IPS DF 6.9 (cell line): Measurements from ENCODE around the gene ARF6.
"Not testable (repeated sequence)": the region's sequence is repeated elsewhere in the genome, so short reads cannot be mapped to it uniquely, and the experiment has no call there.

Experiments
- DNase-seq: peaks from one replicate; pipeline ENCODE4 v3.0.0-alpha.2; 2013; ENCODE audit warnings: low read depth, low spot score
- H3K27ac ChIP-seq: one replicate; pipeline ENCODE4 v1.5.1; 2013; ENCODE audit warnings: low read length, control low read depth
- H3K27me3 ChIP-seq: 2 replicates; pipeline ENCODE4 v1.6.1; 2013; ENCODE audit warnings: mild to moderate bottlenecking, low read length; ENCODE audit not compliant: control insufficient read depth, insufficient read depth
- H3K36me3 ChIP-seq: 2 replicates; pipeline ENCODE4 v1.6.1; 2013; ENCODE audit warnings: low read length; ENCODE audit not compliant: control insufficient read depth, insufficient read depth
- H3K4me1 ChIP-seq: 2 replicates; pipeline ENCODE4 v1.6.1; 2013; ENCODE audit warnings: low read length; ENCODE audit not compliant: control insufficient read depth, insufficient read depth
- H3K4me3 ChIP-seq: 2 replicates; pipeline ENCODE4 v1.5.1; 2013; ENCODE audit warnings: mild to moderate bottlenecking, low read length
- H3K9me3 ChIP-seq: 2 replicates; pipeline ENCODE4 v1.6.1; 2013; ENCODE audit warnings: low read length, inconsistent platforms; ENCODE audit not compliant: control insufficient read depth, insufficient read depth
- WGBS: extraction: QIAGEN DNeasy Blood & Tissue Kit; methylation state at CpG from one replicate; pipeline ENCODE4 v1.1.7; 2013; ENCODE audit warnings: mixed read lengths, missing lambda C conversion rate; ENCODE audit not compliant: insufficient read length, insufficient coverage; 5-methylcytosine and 5-hydroxymethylcytosine counted together

ARF6 gene

GRCh38 chr14:49928015-49928414 lies 35.1 kb downstream of the ARF6 start:
- Histone ChIP-seq H3K4me1 (no peaks in the 10 kb centered on the region), H3K27me3 (no peaks in the 10 kb centered on the region), H3K9me3 (no peaks in the 10 kb centered on the region), H3K27ac (no peak overlapping the region), H3K36me3 (no peaks in the 10 kb centered on the region), H3K4me3 (no peak overlapping the region)
- DNase-seq: no peak
- WGBS: no CpG with 5 or more reads among the region's 2 CpGs

- Histone ChIP-seq H3K27me3 (no peaks in the 10 kb centered on the region), H3K27ac (no peak overlapping the region), H3K9me3 (no peaks in the 10 kb centered on the region), H3K36me3 (no peaks in the 10 kb centered on the region), H3K4me3 (no peak overlapping the region), H3K4me1 (no peaks in the 10 kb centered on the region)
- DNase-seq: no peak
- WGBS: no CpG with 5 or more reads among the region's 2 CpGs
These were observed 37.8 kb downstream of the ARF6 start for GRCh38 chr14:49930720-49931119.

- no peak for DNase-seq
- no peaks in the 10 kb centered on the region for H3K36me3 ChIP-seq
- no peaks in the 10 kb centered on the region for H3K27me3 ChIP-seq
- no peaks in the 10 kb centered on the region for H3K4me1 ChIP-seq
- H3K9me3 ChIP-seq: no peaks in the 10 kb centered on the region
- H3K27ac ChIP-seq: no peak overlapping the region
- H3K4me3 ChIP-seq: no peak overlapping the region
- WGBS: no CpG with 5 or more reads among the region's 3 CpGs
These were observed 38.6 kb downstream of the ARF6 start for GRCh38 chr14:49931523-49931922.

GRCh38 chr14:49933128-49933527 lies 40.2 kb downstream of the ARF6 start:
- no CpG with 5 or more reads among the region's 4 CpGs for WGBS
- H3K27ac ChIP-seq: no peak overlapping the region
- no peaks in the 10 kb centered on the region for H3K27me3 ChIP-seq
- H3K4me3 ChIP-seq: no peak overlapping the region
- no peaks in the 10 kb centered on the region for H3K4me1 ChIP-seq
- H3K9me3 ChIP-seq: no peaks in the 10 kb centered on the region
- H3K36me3 ChIP-seq: no peaks in the 10 kb centered on the region
- DNase-seq: no peak

GRCh38 chr14:49933704-49934103 lies 40.8 kb downstream of the ARF6 start:
- DNase-seq: no peak
- Histone ChIP-seq H3K36me3 (no peaks in the 10 kb centered on the region), H3K27ac (no peak overlapping the region), H3K4me1 (no peaks in the 10 kb centered on the region), H3K4me3 (no peak overlapping the region), H3K9me3 (no peaks in the 10 kb centered on the region), H3K27me3 (no peaks in the 10 kb centered on the region)
- WGBS: no CpG with 5 or more reads among the region's 5 CpGs

- Histone ChIP-seq H3K36me3 (no peaks in the 10 kb centered on the region), H3K27me3 (no peaks in the 10 kb centered on the region), H3K4me3 (no peak overlapping the region), H3K27ac (no peak overlapping the region), H3K9me3 (no peaks in the 10 kb centered on the region), H3K4me1 (no peaks in the 10 kb centered on the region)
- DNase-seq: no peak
These were observed 41.8 kb downstream of the ARF6 start for GRCh38 chr14:49934646-49935045.

- H3K27ac ChIP-seq: no peak overlapping the region
- WGBS: no CpG with 5 or more reads among the region's 3 CpGs
- H3K27me3 ChIP-seq: no peaks in the 10 kb centered on the region
- H3K4me1 ChIP-seq: no peaks in the 10 kb centered on the region
- H3K9me3 ChIP-seq: no peaks in the 10 kb centered on the region
- H3K4me3 ChIP-seq: no peak overlapping the region
- H3K36me3 ChIP-seq: no peaks in the 10 kb centered on the region
- no peak for DNase-seq
These were observed 42.6 kb downstream of the ARF6 start for GRCh38 chr14:49935526-49935925.

- not testable (repeated sequence) for H3K9me3 ChIP-seq, H3K4me3 ChIP-seq, H3K27ac ChIP-seq, H3K36me3 ChIP-seq, DNase-seq, H3K27me3 ChIP-seq, H3K4me1 ChIP-seq
- WGBS: no CpG with 5 or more reads among the region's 2 CpGs
These were observed 43.4 kb downstream of the ARF6 start for GRCh38 chr14:49936246-49936645.

GRCh38 chr14:49936882-49937281 lies 44.0 kb downstream of the ARF6 start:
- no CpG with 5 or more reads among the region's 5 CpGs for WGBS

GRCh38 chr14:49939215-49939614 lies 46.3 kb downstream of the ARF6 start:
- not testable (repeated sequence) for H3K4me3 ChIP-seq, H3K4me1 ChIP-seq, H3K27ac ChIP-seq, H3K27me3 ChIP-seq, H3K36me3 ChIP-seq, DNase-seq, H3K9me3 ChIP-seq
- WGBS: no CpG with 5 or more reads among the region's 2 CpGs

More at GRCh38 chr14:49936882-49937281, 44.0 kb downstream of the ARF6 start:
- not testable (repeated sequence) for H3K4me3 ChIP-seq, H3K4me1 ChIP-seq, DNase-seq, H3K27ac ChIP-seq, H3K36me3 ChIP-seq, H3K9me3 ChIP-seq, H3K27me3 ChIP-seq

- no peak for DNase-seq
- WGBS: no CpG with 5 or more reads among the region's 6 CpGs
- no peaks in the 10 kb centered on the region for H3K27me3 ChIP-seq
- no peak overlapping the region for H3K4me3 ChIP-seq
- H3K36me3 ChIP-seq: no peaks in the 10 kb centered on the region
- no peaks in the 10 kb centered on the region for H3K9me3 ChIP-seq
- H3K4me1 ChIP-seq: no peaks in the 10 kb centered on the region
- no peak overlapping the region for H3K27ac ChIP-seq
These were observed 47.1 kb downstream of the ARF6 start for GRCh38 chr14:49939884-49940510.
